ENCODE measurements around the gene HS3ST4. TPM values are rescaled to one million over a fixed set of nuclear protein-coding genes. Genes with fewer than 3 reads are reported as not detected.

HS3ST4 gene
- total RNA-seq, 1 donor = not detected

- Histone ChIP-seq H3K36me3 (ENCODE audit: insufficient read depth, low read length) (no peaks in the 10 kb centered on the region), H3K9me3 (ENCODE audit: low read depth, low read length) (no peaks in the 10 kb centered on the region), H3K4me2 (ENCODE audit: insufficient read depth, low read length) (no peak overlapping the region)
Observed at GRCh38 chr16:25730396-25730795, 38.6 kb downstream of the HS3ST4 start.

GRCh38 chr16:25734430-25735385 is 42.9 kb downstream of the HS3ST4 start:
- Histone ChIP-seq H3K36me3 (ENCODE audit: insufficient read depth, low read length) (no peaks in the 10 kb centered on the region), H4K20me1 (ENCODE audit: insufficient read depth, low read length) (no peaks in the 10 kb centered on the region), H3K4me1 (ENCODE audit: insufficient read depth, low read length) (no peaks in the 10 kb centered on the region), H3K9me3 (ENCODE audit: low read depth, low read length) (no peaks in the 10 kb centered on the region), H3K4me3 (ENCODE audit: insufficient read depth, low read length) (no peak overlapping the region), H3K79me2 (ENCODE audit: insufficient read depth, low read length) (no peaks in the 10 kb centered on the region), H3K4me2 (ENCODE audit: insufficient read depth, low read length) (no peak overlapping the region), H2AFZ (ENCODE audit: low read length) (no peak overlapping the region), H3K27ac (ENCODE audit: low read depth, low read length) (no peak overlapping the region), H3K27me3 (ENCODE audit: insufficient read depth, low read length) (no peaks in the 10 kb centered on the region)
- DNase-seq (ENCODE audit: insufficient read length, low spot score, missing footprints) = no peak
- TF ChIP-seq CTCF (IDR thresholded peaks at IDR 0.05; ENCODE audit: extremely low read depth, low read depth, low read length) = no peak

More at GRCh38 chr16:25730396-25730795, 38.6 kb downstream of the HS3ST4 start:
- TF ChIP-seq CTCF (IDR thresholded peaks at IDR 0.05; ENCODE audit: extremely low read depth, low read depth, low read length) = no peak
- no peak overlapping the region for H3K27ac ChIP-seq (ENCODE audit: low read depth, low read length)
- no peak for DNase-seq (ENCODE audit: insufficient read length, low spot score, missing footprints)
- H3K4me3 ChIP-seq (ENCODE audit: insufficient read depth, low read length) = no peak overlapping the region
- H3K79me2 ChIP-seq (ENCODE audit: insufficient read depth, low read length) = no peaks in the 10 kb centered on the region
- no peak overlapping the region for H2AFZ ChIP-seq (ENCODE audit: low read length)
- H4K20me1 ChIP-seq (ENCODE audit: insufficient read depth, low read length) = no peaks in the 10 kb centered on the region
- H3K4me1 ChIP-seq (ENCODE audit: insufficient read depth, low read length) = no peaks in the 10 kb centered on the region
- H3K27me3 ChIP-seq (ENCODE audit: insufficient read depth, low read length) = no peaks in the 10 kb centered on the region

- Histone ChIP-seq H3K4me1 (ENCODE audit: insufficient read depth, low read length) (no peaks in the 10 kb centered on the region), H3K4me3 (ENCODE audit: insufficient read depth, low read length) (no peak overlapping the region), H3K9me3 (ENCODE audit: low read depth, low read length) (no peaks in the 10 kb centered on the region), H2AFZ (ENCODE audit: low read length) (no peak overlapping the region), H3K79me2 (ENCODE audit: insufficient read depth, low read length) (no peaks in the 10 kb centered on the region), H4K20me1 (ENCODE audit: insufficient read depth, low read length) (no peaks in the 10 kb centered on the region), H3K4me2 (ENCODE audit: insufficient read depth, low read length) (no peak overlapping the region), H3K27ac (ENCODE audit: low read depth, low read length) (no peak overlapping the region), H3K36me3 (ENCODE audit: insufficient read depth, low read length) (no peaks in the 10 kb centered on the region), H3K27me3 (ENCODE audit: insufficient read depth, low read length) (no peaks in the 10 kb centered on the region)
- TF ChIP-seq CTCF (IDR thresholded peaks at IDR 0.05; ENCODE audit: extremely low read depth, low read depth, low read length) = no peak
- no peak for DNase-seq (ENCODE audit: insufficient read length, low spot score, missing footprints)
Observed at GRCh38 chr16:25735645-25736044, 43.9 kb downstream of the HS3ST4 start.

- Histone ChIP-seq H3K4me2 (ENCODE audit: insufficient read depth, low read length) (no peak overlapping the region), H4K20me1 (ENCODE audit: insufficient read depth, low read length) (no peaks in the 10 kb centered on the region), H3K4me3 (ENCODE audit: insufficient read depth, low read length) (no peak overlapping the region), H2AFZ (ENCODE audit: low read length) (no peak overlapping the region), H3K79me2 (ENCODE audit: insufficient read depth, low read length) (no peaks in the 10 kb centered on the region), H3K36me3 (ENCODE audit: insufficient read depth, low read length) (no peaks in the 10 kb centered on the region), H3K4me1 (ENCODE audit: insufficient read depth, low read length) (no peaks in the 10 kb centered on the region), H3K27ac (ENCODE audit: low read depth, low read length) (no peak overlapping the region), H3K27me3 (ENCODE audit: insufficient read depth, low read length) (no peaks in the 10 kb centered on the region), H3K9me3 (ENCODE audit: low read depth, low read length) (no peaks in the 10 kb centered on the region)
- TF ChIP-seq CTCF (IDR thresholded peaks at IDR 0.05; ENCODE audit: extremely low read depth, low read depth, low read length) = no peak
- DNase-seq (ENCODE audit: insufficient read length, low spot score, missing footprints) = no peak
Observed at GRCh38 chr16:25747160-25747758, 55.5 kb downstream of the HS3ST4 start.

Measured in osteoblast (primary cell).